Fibroblast of skin of left biceps (primary cell): ENCODE data around the gene FIGNL2.
"Not testable (repeated sequence)": the region's sequence is repeated elsewhere in the genome, so short reads cannot be mapped to it uniquely, and the experiment has no call there.

Source experiments
- DNase-seq, 2 experiments: peaks; one replicate each; pipeline ENCODE4 v3.0.0-alpha.2; 2013; ENCODE audit warnings: low read depth in 2 of 2

Gene FIGNL2

DNA sequence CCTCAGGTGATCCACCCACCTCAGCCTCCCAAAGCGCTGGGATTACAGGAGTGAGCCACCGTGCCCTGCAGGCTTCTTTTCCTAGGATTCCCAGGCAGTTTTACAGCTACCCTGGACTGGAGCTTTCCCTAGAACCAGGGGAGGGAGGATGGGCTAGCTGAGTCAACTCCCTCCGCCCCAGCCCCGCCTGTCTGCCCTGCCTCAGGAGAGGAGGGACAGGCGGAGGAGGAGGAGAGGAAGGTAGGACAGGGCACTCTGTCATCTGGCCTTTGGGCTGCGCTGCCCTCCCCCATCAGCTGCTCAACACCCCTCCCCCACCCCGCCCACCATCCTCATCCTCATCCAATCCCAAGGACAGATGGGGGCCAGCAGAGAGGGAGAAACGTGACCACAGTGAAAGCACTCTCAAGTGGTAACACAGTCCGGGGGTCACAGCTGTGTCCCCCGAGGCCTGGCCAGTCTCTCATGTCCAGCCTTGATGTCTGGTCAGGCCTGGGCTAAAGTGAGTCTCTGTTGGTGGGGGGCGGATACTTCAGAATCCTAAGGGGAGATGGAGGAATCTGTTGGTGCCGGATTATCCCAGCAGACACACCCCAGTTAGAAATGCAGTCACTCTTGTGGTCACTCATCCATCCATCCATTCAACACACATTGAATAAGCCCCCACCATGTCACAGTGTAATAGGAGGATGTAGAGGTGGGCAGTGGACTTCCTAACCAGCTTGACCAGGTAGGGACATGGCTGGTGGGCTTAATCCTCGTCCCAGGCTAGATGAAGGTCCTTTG, 12.3 kb downstream of the FIGNL2 start:
- DNase-seq = no peak

GRCh38 chr12:51834411-51834810, 14.1 kb downstream of the FIGNL2 start:
- DNase-seq = no peak

GRCh38 chr12:51833448-51834227, 14.9 kb downstream of the FIGNL2 start:
- no peak for DNase-seq

- no peak for DNase-seq
Measured at GRCh38 chr12:51832354-51833107, 16.0 kb downstream of the FIGNL2 start.

GRCh38 chr12:51831817-51832216, 16.7 kb downstream of the FIGNL2 start:
- DNase-seq = not testable (repeated sequence)

GRCh38 chr12:51829641-51830040, 18.9 kb downstream of the FIGNL2 start:
- no peak for DNase-seq

DNA sequence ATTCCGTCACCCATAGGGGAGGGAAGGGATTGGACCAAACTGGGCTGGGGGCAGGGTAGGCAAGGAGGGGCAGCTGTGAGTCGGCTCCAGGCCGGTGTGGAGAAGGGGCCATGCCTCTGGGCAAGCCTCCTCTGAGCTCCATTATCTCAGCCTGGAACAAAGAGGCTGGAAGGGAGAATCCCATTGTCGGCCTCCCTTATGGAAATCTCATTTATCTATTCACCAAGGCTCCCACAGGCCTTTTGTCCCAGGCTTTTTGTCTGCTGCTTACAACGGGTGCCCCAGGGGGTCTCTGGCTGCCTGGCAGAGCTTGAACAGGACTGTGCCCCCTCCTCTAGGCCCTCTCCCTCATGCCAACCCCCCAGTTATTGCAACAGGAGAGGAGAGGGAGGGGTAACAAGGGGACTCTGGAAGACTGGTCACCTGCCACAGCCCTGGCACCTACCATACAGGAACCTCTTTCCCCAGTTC, 19.5 kb downstream of the FIGNL2 start:
- DNase-seq = no peak

GRCh38 chr12:51827925-51828818, 20.3 kb downstream of the FIGNL2 start:
- DNase-seq = no peak

- no peak for DNase-seq
Measured at GRCh38 chr12:51826881-51827280, 21.6 kb downstream of the FIGNL2 start.

- DNase-seq = no peak
Measured at GRCh38 chr12:51825216-51825615, 23.3 kb downstream of the FIGNL2 start.

- DNase-seq = peak; percentile 17 to 23
Measured at GRCh38 chr12:51823875-51824565, 24.5 kb downstream of the FIGNL2 start.

- DNase-seq = no peak
Measured at GRCh38 chr12:51822956-51823355, 25.6 kb downstream of the FIGNL2 start.

GRCh38 chr12:51822261-51822616, 26.3 kb downstream of the FIGNL2 start:
- no peak for DNase-seq

GRCh38 chr12:51821440-51822260, 26.9 kb downstream of the FIGNL2 start:
- DNase-seq = no peak

- peak; percentile 31 to 44 for DNase-seq
Measured at GRCh38 chr12:51820526-51821439, 27.7 kb downstream of the FIGNL2 start.

GRCh38 chr12:51819736-51820525, 28.6 kb downstream of the FIGNL2 start:
- DNase-seq = no peak

DNA sequence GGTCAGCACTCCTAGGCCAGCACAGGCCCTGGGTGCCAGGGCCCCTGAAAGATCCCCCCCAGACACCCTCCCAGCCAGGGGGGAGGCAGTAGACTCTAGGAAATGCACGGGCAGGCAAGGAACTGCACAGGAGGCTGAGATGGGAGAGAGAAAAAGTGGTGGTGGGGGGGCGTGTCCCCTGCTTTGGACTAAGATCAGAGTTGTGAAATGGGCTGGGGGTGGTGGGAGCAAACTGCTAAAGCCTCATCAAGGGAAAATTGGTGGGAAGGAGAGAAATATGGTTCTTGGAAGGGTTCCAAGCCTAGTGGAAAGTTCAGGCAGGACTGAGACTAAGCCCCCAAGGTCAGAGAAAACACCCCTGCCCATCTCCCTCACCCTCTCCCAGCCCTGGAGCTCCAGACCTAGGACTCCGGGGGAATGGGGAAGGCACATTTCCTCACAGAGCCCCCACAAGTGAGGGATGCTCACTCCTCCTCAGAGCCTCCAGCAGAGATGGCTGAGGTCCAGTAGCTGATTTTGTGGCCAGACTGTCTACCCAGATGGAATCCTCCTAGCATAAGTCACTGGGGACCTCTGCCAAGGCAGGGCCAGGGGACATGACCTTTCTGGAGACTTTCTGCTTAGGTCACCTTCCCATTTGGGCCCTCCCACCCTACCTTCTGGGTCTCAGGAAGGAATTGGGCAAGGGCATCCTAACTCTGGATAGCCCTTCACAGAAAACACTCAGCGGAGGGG, 29.8 kb downstream of the FIGNL2 start:
- DNase-seq = peak; percentile 72 to 77
